Smooth muscle cell of trachea (primary cell): ENCODE results near the gene GANC. TPM values are rescaled to one million over a fixed set of nuclear protein-coding genes. Genes with fewer than 3 reads are reported as not detected.

Source experiments
- total RNA-seq: library from RNA; depleted of rRNA; stranded (reverse); fragments of >200 nt; gene quantifications from 2 replicates; pipeline ENCODE4 v1.2.1, GENCODE V29; 2014

The GANC gene
- 22.2 and 31.0 TPM in 2 replicates for total RNA-seq

GRCh38 chr15:42272939-42273899, at the start of gene GANC, which contains the start of gene TMEM87A:
GANC (plus strand) TSS chr15:42273201; CDS start chr15:42274482, 1,281 bp downstream.
TMEM87A (minus strand) TSS chr15:42273433; CDS start chr15:42273398, 35 bp downstream.

GRCh38 chr15:42359249-42359648, 86.2 kb downstream of the GANC start, which contains the start of gene CAPN3:
CAPN3 (plus strand) TSS chr15:42359501; CDS start chr15:42359806, 305 bp downstream.

Other genes with a start within 250 kb of the GANC start
- gene PLA2G4D, start 178.6 kb upstream of the GANC start, total RNA-seq, result not detected in 2 replicates
- gene PLA2G4F, start 116.6 kb upstream of the GANC start, total RNA-seq, result under 0.01 TPM in 1 of 2 replicates, not detected in the other
- gene VPS39, start 64.9 kb upstream of the GANC start, total RNA-seq, result 77.6 and 79.1 TPM in 2 replicates
- gene TMEM87A, start 232 bp downstream of the GANC start, total RNA-seq, result 44.5 and 66.8 TPM in 2 replicates
- 1.0 and 2.8 TPM in 2 replicates for gene CAPN3, start 86.3 kb downstream of the GANC start, total RNA-seq
- 100 and 189 TPM in 2 replicates for gene ZNF106, start 217.9 kb downstream of the GANC start, total RNA-seq
- 76.9 and 101 TPM in 2 replicates for gene SNAP23, start 222.4 kb downstream of the GANC start, total RNA-seq